Stimulated activated CD8-positive, alpha-beta memory T cell treated with anti-CD3 and anti-CD28 coated beads, Interleukin-4, amount 100 ng/mL, for 48 hours (primary cell): ENCODE data around the gene INPP5K.
"Not testable (repeated sequence)": the region's sequence is repeated elsewhere in the genome, so short reads cannot be mapped to it uniquely, and the experiment has no call there.

Source experiments
- DNase-seq: peaks from one replicate; pipeline ENCODE4 v3.0.0-alpha.2; 2020

The INPP5K gene

GRCh38 chr17:1461198-1461944, 55.0 kb downstream of the INPP5K start:
- DNase-seq = no peak

- DNase-seq = no peak
Observed at GRCh38 chr17:1460233-1460632, 56.2 kb downstream of the INPP5K start.

GRCh38 chr17:1455797-1456599, 60.4 kb downstream of the INPP5K start, which contains the start of gene CRK:
TSS of gene CRK (minus strand) at chr17:1456232. CDS start at chr17:1456117, 115 bp downstream.
- DNase-seq = peak; percentile 99

GRCh38 chr17:1455291-1455796, 61.1 kb downstream of the INPP5K start:
- DNase-seq = peak; percentile 57

- DNase-seq = no peak
Observed at GRCh38 chr17:1454541-1454940, 61.9 kb downstream of the INPP5K start.

- DNase-seq = not testable (repeated sequence)
Observed at GRCh38 chr17:1453694-1454093, 62.7 kb downstream of the INPP5K start.

- DNase-seq = no peak
Observed at GRCh38 chr17:1452836-1453235, 63.6 kb downstream of the INPP5K start.

- DNase-seq = not testable (repeated sequence)
Observed at GRCh38 chr17:1450261-1450660, 66.2 kb downstream of the INPP5K start.

GRCh38 chr17:1449412-1449967, 66.9 kb downstream of the INPP5K start:
- no peak for DNase-seq

GRCh38 chr17:1447052-1447451, 69.4 kb downstream of the INPP5K start:
- DNase-seq = no peak

- DNase-seq = no peak
Observed at GRCh38 chr17:1446201-1446600, 70.2 kb downstream of the INPP5K start.

GRCh38 chr17:1445695-1446094, 70.7 kb downstream of the INPP5K start:
- DNase-seq = not testable (repeated sequence)
